ENCODE measurements around the gene CORT. TPM values are rescaled to one million over a fixed set of nuclear protein-coding genes. Genes with fewer than 3 reads are reported as not detected.

CORT gene
- total RNA-seq, 4 donors from 2014 or later = 1.6 TPM; not detected in 3

GRCh38 chr1:10474613-10475507 is 25.0 kb downstream of the CORT start, which contains the start of gene PEX14:
PEX14 (plus strand) TSS chr1:10474950; CDS start chr1:10474967, 17 bp downstream.
- peak within 1 kb of the TSS; percentile 86 to 90 (median 88) for H3K27ac ChIP-seq
- no peaks in the 10 kb centered on the region for H3K27me3 ChIP-seq
- H3K36me3 ChIP-seq = no peaks in the 10 kb centered on the region
- peak; percentile 36 to 67 for TF ChIP-seq POLR2A (IDR thresholded peaks at IDR 0.05)
- no peak for TF ChIP-seq CTCF (IDR thresholded peaks at IDR 0.05)
- H3K4me1 ChIP-seq = peaks cover 0 to 24% (median 10%) of the 10 kb centered on the region in 4 donors
- no peaks in the 10 kb centered on the region for H3K9me3 ChIP-seq
- H3K4me3 ChIP-seq = peak within 1 kb of the TSS; percentile 71 to 99 (median 89)
- peak; percentile 85 to 94 (median 92) for DNase-seq

DNA sequence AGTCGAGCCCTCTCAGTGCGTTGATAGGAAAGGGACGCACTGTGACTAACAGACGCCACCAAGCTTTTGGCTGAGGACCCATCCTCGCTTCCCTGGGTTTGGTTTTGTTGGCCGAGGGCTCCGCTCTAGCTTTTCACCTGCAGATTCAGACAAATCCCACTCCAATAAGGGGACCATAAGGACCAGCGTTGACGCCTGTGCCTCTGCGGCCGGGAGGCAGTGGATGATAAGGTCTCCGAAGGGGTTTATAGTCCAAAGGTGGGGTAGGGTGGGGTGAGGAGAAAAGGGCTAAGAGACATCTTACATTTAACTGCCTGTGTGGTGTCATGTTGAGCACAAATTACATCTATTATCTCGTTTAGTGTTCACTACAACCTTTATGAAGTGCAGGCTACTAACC is 25.7 kb downstream of the CORT start:
- H3K36me3 ChIP-seq = no peaks in the 10 kb centered on the region
- no peaks in the 10 kb centered on the region for H3K9me3 ChIP-seq
- DNase-seq = peak in 2 of 3 donors; percentile 55 to 61
- no peaks in the 10 kb centered on the region for H3K27me3 ChIP-seq
- H3K27ac ChIP-seq = peak overlapping the region; percentile 86 to 90 (median 88)
- peaks cover 0 to 24% (median 10%) of the 10 kb centered on the region in 4 donors for H3K4me1 ChIP-seq
- TF ChIP-seq POLR2A (IDR thresholded peaks at IDR 0.05) (peak; percentile 51 to 55), CTCF (IDR thresholded peaks at IDR 0.05) (no peak)
- H3K4me3 ChIP-seq = peak overlapping the region; percentile 71 to 99 (median 89)

GRCh38 chr1:10479296-10479695 is 29.5 kb downstream of the CORT start:
- H3K4me1 ChIP-seq = peaks cover 0 to 16% (median 6%) of the 10 kb centered on the region in 4 donors
- H3K4me3 ChIP-seq = no peak overlapping the region
- no peaks in the 10 kb centered on the region for H3K36me3 ChIP-seq
- DNase-seq = no peak
- H3K9me3 ChIP-seq = no peaks in the 10 kb centered on the region
- TF ChIP-seq POLR2A (IDR thresholded peaks at IDR 0.05) (no peak), CTCF (IDR thresholded peaks at IDR 0.05) (no peak)
- no peaks in the 10 kb centered on the region for H3K27me3 ChIP-seq
- no peak overlapping the region for H3K27ac ChIP-seq

DNA sequence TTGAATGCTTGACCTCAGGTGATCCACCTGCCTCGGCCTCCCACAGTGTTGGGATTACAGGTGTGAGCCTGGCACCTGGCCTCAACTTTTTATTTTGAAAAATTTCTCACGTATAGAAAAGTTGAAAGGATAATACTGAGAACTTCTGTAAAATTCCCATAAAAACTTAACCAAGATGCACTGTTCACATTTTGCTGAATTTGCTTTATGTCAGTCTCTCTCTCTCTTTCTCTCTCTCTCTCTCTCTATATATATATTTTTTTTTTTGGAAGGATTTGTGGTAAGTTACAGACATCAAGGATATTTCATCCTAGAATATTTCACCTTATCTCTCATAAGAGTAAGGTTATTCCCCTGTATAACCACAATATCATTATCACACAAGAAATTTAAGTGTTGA is 30.8 kb downstream of the CORT start:
- DNase-seq = no peak
- peaks cover 0 to 14% (median 3%) of the 10 kb centered on the region in 4 donors for H3K4me1 ChIP-seq
- no peaks in the 10 kb centered on the region for H3K9me3 ChIP-seq
- TF ChIP-seq POLR2A (IDR thresholded peaks at IDR 0.05) (no peak), CTCF (IDR thresholded peaks at IDR 0.05) (no peak)
- H3K27ac ChIP-seq = no peak overlapping the region
- H3K36me3 ChIP-seq = no peaks in the 10 kb centered on the region
- no peak overlapping the region for H3K4me3 ChIP-seq
- H3K27me3 ChIP-seq = no peaks in the 10 kb centered on the region

DNA sequence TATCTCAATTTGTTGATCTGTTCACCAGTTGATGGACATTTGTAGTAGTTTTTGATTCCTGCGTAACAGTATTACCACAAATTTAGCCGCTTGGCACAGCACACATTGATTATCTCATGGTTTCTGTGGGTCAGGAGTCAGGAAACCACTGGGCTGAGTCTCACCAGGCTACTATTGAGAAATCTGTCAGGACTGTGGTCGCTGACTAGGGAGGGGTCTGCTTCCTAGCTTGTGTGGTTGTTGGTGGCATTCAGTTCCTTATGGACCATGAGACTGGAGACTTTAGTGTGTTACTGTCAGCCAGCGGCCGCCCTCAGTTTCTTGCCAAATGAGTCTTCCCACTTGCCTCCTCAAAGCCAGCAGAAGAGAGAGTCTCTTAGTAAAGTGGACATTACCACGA is 34.7 kb downstream of the CORT start:
- Histone ChIP-seq H3K27me3 (no peaks in the 10 kb centered on the region), H3K4me3 (no peak overlapping the region), H3K4me1 (peaks cover 0 to 10% (median under 1%) of the 10 kb centered on the region in 4 donors), H3K27ac (no peak overlapping the region), H3K36me3 (peaks cover 0 to 5% (median 0%) of the 10 kb centered on the region in 3 donors), H3K9me3 (no peaks in the 10 kb centered on the region)
- no peak for DNase-seq
- TF ChIP-seq POLR2A (IDR thresholded peaks at IDR 0.05) (no peak), CTCF (IDR thresholded peaks at IDR 0.05) (no peak)

Data from Peyer's patch (tissue), 4 donors.